A673 (cell line): Measurements from ENCODE around the gene BCL2L1. TPM values are rescaled to one million over a fixed set of nuclear protein-coding genes. Genes with fewer than 3 reads are reported as not detected.

ENCODE experiments used
- BruUV-seq: library from RNA; stranded (reverse); fragments of 400-500 nt; replicated peaks from 2 replicates; lab custom pipeline; 2021; lab: Mats Ljungman, UMichigan
- CTCF ChIA-PET: fragments of 300-600 bp; sonication (Branson Sonifier 250); formaldehyde crosslinking; loops from one replicate; lab custom pipeline; 2022; ENCODE audit warnings: antibody characterized with exemption; lab: Charles Lee
- POLR2A ChIA-PET: fragments of 300-600 bp; sonication (Branson Sonifier 250); formaldehyde crosslinking; loops from one replicate; lab custom pipeline; 2022; ENCODE audit warnings: antibody characterized with exemption; ENCODE audit not compliant: low non-redundant PET; lab: Charles Lee
- DNase-seq: peaks from one replicate; pipeline ENCODE4 v3.0.0-alpha.2; 2015; ENCODE audit warnings: low spot score
- H3K27ac ChIP-seq: fragments of 200-600 bp; sonication (generic); 2 replicates; pipeline ENCODE4 v1.5.1; 2016; ENCODE audit warnings: mixed run types, low read depth, mild to moderate bottlenecking, mixed read lengths, antibody characterized with exemption, low read length; ENCODE audit not compliant: poor library complexity, severe bottlenecking
- H3K27me3 ChIP-seq: fragments of 200-600 bp; sonication (generic); replicated peaks from 2 replicates; pipeline ENCODE4 v1.6.1; 2017; ENCODE audit warnings: mixed run types, low read depth, mild to moderate bottlenecking, mixed read lengths, antibody characterized with exemption, low read length; ENCODE audit not compliant: insufficient read depth, poor library complexity
- H3K36me3 ChIP-seq: fragments of 200-600 bp; sonication (generic); 2 replicates; pipeline ENCODE4 v1.6.1; 2016; ENCODE audit warnings: mixed run types, mild to moderate bottlenecking, mixed read lengths, antibody characterized with exemption, low read length; ENCODE audit not compliant: insufficient read depth, poor library complexity, severe bottlenecking
- H3K4me1 ChIP-seq: fragments of 200-600 bp; sonication (generic); 2 replicates; pipeline ENCODE4 v1.6.1; 2017; ENCODE audit warnings: mixed run types, mild to moderate bottlenecking, mixed read lengths, antibody characterized with exemption, low read length; ENCODE audit not compliant: insufficient read depth, poor library complexity, severe bottlenecking
- H3K4me3 ChIP-seq: fragments of 200-600 bp; sonication (generic); 2 replicates; pipeline ENCODE4 v1.5.1; 2016; ENCODE audit warnings: low read depth, mixed run types, mild to moderate bottlenecking, mixed read lengths, low read length; ENCODE audit not compliant: poor library complexity, severe bottlenecking
- H3K9me3 ChIP-seq: fragments of 200-600 bp; sonication (generic); 2 replicates; pipeline ENCODE4 v1.6.1; 2016; ENCODE audit warnings: mixed run types, low read depth, mild to moderate bottlenecking, mixed read lengths, antibody characterized with exemption, low read length; ENCODE audit not compliant: poor library complexity, severe bottlenecking
- EZH2 ChIP-seq: fragments of 200-600 bp; sonication (generic); IDR thresholded peaks from 2 replicates; pipeline ENCODE4 v1.6.1; 2017; ENCODE audit warnings: borderline replicate concordance, low read depth, mild to moderate bottlenecking, mixed read lengths, antibody characterized with exemption, low read length; ENCODE audit not compliant: poor library complexity, severe bottlenecking
- intact Hi-C: fragments of 100-400 bp; cut with micrococcal nuclease; formaldehyde crosslinking; loops from one replicate; pipeline ENCODE4 v1.10.0; 2022; ENCODE audit not compliant: unreplicated experiment
- total RNA-seq: library from RNA; stranded (reverse); gene quantifications from 2 replicates; pipeline ENCODE4 v1.2.3, GENCODE V29; 2021
- TF ChIP-seq, protein P1 (sequence below): fragments of 300-800, 200-600 bp; sonication (generic); conservative IDR thresholded peaks from 2 replicates; pipeline ENCODE4 v1.5.1; 2017; ENCODE audit warnings: low read depth, mild to moderate bottlenecking, antibody characterized with exemption, low read length, moderate library complexity, mixed read lengths

The BCL2L1 gene
- total RNA-seq, 1 experiment from 2014 or later: 47.8 TPM

DNA sequence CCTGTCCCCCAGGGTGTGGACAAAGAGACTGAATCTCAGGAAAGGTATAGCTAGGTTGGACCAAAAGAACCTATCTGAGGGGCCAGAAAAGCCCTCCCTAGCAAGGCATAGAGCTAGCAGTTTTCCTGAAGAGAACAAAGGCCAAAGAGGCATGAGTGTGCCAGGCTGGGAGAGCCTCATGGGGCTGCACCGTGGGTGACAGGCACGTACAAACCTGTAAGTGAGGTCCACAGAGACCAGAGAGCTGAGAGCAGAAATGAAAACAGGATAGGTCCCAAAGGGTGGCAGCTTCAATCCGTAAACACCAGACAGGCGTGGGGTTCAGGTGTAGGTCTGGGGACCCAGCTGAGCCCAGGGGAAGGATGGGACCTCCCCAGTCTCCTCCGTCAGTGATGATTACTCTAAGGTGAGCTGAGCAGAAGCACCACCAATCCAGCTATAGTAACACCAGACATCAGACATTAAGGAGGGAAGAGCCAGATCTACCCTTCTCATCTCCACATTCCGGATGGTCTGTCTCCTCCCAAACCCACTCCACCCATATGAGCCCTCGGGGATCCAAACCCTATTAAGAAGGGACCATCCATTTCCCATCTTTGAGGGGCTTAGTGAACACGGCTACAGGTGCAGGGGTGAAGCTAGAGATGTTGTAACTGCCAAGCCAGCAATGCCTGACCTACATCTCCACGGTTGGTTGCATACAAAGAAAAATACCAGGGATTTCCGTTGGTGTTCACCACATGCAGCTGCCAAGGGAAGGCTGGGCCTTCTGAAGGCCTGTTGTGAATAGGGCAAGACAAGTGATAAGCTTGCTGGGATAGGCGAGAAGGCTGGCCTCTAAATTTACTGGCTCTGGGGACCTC lies 38.3 kb downstream of the BCL2L1 start:
- POLR2A ChIA-PET: no interaction called here
- H3K36me3 ChIP-seq: no peaks in the 10 kb centered on the region
- BruUV-seq: no TSS peak

DNA sequence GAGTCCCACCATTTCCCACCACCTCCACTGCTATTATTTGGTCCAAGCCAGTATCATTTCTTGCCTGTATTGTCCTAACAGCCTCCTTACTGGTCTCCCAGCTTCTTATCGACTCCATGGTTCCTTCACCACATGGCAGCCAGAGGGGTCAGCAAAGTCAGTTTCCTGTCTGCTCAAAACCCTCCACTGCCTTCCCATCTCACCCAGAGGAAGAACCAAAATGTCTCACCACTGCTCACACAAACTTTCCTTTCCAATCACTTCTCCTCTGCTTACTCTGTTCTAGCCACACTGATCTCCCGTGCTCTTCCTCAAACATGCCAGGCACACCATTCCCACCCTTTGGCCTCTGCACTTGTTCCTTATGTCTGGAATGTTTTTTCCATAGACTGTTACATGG lies 39.7 kb downstream of the BCL2L1 start:
- CTCF ChIA-PET: no interaction called here
- Histone ChIP-seq H3K4me3 (no peak overlapping the region), H3K27ac (peak overlapping the region; percentile 21), H3K27me3 (no peaks in the 10 kb centered on the region), H3K4me1 (peaks cover 11% of the 10 kb centered on the region), H3K36me3 (no peaks in the 10 kb centered on the region), H3K9me3 (no peaks in the 10 kb centered on the region)
- TF ChIP-seq, protein P1, sequence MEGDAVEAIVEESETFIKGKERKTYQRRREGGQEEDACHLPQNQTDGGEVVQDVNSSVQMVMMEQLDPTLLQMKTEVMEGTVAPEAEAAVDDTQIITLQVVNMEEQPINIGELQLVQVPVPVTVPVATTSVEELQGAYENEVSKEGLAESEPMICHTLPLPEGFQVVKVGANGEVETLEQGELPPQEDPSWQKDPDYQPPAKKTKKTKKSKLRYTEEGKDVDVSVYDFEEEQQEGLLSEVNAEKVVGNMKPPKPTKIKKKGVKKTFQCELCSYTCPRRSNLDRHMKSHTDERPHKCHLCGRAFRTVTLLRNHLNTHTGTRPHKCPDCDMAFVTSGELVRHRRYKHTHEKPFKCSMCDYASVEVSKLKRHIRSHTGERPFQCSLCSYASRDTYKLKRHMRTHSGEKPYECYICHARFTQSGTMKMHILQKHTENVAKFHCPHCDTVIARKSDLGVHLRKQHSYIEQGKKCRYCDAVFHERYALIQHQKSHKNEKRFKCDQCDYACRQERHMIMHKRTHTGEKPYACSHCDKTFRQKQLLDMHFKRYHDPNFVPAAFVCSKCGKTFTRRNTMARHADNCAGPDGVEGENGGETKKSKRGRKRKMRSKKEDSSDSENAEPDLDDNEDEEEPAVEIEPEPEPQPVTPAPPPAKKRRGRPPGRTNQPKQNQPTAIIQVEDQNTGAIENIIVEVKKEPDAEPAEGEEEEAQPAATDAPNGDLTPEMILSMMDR: no peak
- no peak for TF ChIP-seq EZH2
- BruUV-seq: no TSS peak
- intact Hi-C loops: no loop called here
- POLR2A ChIA-PET: no interaction called here
- DNase-seq: no peak

More for the DNA sequence above, 38.3 kb downstream of the BCL2L1 start:
- Histone ChIP-seq H3K27me3 (no peaks in the 10 kb centered on the region), H3K9me3 (no peaks in the 10 kb centered on the region), H3K4me1 (peaks cover 11% of the 10 kb centered on the region), H3K27ac (no peak overlapping the region), H3K4me3 (no peak overlapping the region)
- CTCF ChIA-PET: interaction anchor here (0.6 to 0.8 kb wide), 3 partner anchors 22 to 72 kb away, joined by 3 to 5 read pairs (median 5); no protein-coding TSS in a partner anchor
- no peak for DNase-seq
- intact Hi-C loops: no loop called here
- TF ChIP-seq, protein P1: no peak
- TF ChIP-seq EZH2: no peak

GRCh38 chr20:31682352-31682751 lies 40.3 kb downstream of the BCL2L1 start:
- no peak for DNase-seq
- peaks cover 11% of the 10 kb centered on the region for H3K4me1 ChIP-seq
- no TSS peak for BruUV-seq
- TF ChIP-seq, protein P1: no peak
- TF ChIP-seq EZH2: no peak
- intact Hi-C loops: no loop called here
- no peaks in the 10 kb centered on the region for H3K36me3 ChIP-seq
- ChIA-PET CTCF (no interaction called here), POLR2A (no interaction called here)
- no peak overlapping the region for H3K4me3 ChIP-seq
- H3K27ac ChIP-seq: no peak overlapping the region
- no peaks in the 10 kb centered on the region for H3K27me3 ChIP-seq
- H3K9me3 ChIP-seq: no peaks in the 10 kb centered on the region
